HG03135 (cell line): ENCODE data around the gene KRTAP10-8.
"Not testable (repeated sequence)": the region's sequence is repeated elsewhere in the genome, so short reads cannot be mapped to it uniquely, and the experiment has no call there.

Source experiments
- ATAC-seq: cut with Tn5 transposase; IDR thresholded peaks from one replicate; pipeline ENCODE4 v1.9.1; 2021; ENCODE audit warnings: mild to moderate bottlenecking, moderate library complexity; ENCODE audit not compliant: unreplicated experiment

Gene KRTAP10-8

DNA sequence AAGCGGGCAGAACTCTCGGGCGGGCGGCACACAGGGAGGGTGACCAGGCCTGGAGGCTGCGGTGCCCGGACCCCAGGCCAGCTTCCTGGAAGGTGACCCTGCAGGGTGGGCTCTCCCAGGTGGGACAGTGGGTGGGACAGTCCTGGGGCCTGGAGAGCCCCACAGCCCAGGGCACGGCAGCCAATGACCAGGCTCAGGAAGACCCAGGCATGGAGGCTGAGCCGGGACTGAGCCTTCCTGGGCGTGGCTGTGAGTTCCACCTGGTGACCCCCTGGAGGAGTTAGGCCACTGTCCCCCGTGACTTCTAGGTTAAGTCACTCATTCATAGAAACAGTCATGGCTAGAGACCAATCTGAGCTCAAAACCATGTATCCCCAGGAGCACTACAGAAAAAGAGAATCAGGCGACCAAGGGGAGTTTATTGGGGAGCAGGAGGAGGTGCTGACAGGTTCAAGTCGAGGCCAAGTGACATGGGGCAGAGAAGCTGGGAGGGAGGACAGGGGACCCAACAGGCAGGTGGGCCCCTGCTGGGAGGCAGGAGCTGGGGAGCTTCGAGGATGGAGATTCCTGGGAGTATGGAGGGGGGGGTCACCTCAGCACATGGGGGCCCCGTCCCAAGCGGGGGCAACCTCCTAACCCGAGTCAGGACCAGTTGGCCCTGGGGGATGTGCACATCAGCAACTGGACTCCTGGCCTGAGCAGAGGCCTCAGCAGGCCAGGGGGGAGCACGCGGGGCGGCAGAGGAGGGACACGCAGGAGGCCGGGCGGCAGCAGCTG, 32.6 kb upstream of the KRTAP10-8 start:
- ATAC-seq = no peak

DNA sequence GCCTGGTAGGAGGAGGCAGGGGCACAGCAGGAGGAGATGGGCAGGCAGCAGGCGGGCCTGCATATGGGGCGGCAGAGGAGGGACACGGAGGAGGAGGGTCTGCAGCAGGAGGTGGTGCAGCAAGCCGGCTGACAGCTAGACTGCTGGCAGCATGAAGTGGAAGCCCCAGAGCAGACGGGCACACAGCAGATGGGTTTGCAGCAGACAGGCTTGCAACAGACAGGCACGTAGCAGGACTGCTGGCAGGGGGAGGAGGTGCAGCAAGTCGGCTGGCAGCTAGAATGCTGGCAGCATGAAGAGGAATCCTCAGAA, 32.1 kb upstream of the KRTAP10-8 start:
- ATAC-seq = no peak

DNA sequence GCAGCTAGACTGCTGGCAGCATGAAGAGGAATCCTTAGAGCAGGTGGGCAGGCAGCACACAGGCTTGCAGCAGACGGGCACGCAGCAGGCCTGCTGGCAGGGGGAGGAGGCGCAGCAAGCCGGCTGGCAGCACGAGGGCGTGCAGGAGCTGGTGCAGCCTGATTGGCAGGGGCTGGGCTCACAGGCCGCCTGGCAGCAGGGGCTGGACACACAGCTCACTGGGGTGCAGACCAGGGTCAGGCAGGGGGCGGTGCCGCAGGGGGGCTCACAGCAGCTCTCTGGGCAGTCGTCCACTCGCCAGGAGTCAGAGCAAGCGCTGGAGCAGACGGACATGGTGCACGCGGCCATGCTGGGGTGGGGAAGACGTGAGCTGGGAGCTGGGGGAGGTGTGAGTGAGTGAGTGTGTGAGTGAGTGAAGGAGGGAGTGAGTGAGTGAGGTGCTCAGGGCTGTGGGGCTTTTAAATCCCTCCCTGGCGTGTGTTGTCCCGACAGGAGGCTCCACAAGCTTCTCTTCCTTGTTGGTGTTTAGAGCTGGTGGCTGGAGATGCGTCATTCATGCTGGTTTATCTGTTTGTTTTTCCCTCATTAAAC, 31.6 kb upstream of the KRTAP10-8 start, which contains the start of gene KRTAP10-5:
Gene KRTAP10-5 (minus strand): TSS at position 374 of the 591 bp plus-strand sequence. CDS start 26 bp downstream, at position 348.
- not testable (repeated sequence) for ATAC-seq

- ATAC-seq = no peak
Measured at GRCh38 chr21:44581158-44581557, 30.7 kb upstream of the KRTAP10-8 start.

DNA sequence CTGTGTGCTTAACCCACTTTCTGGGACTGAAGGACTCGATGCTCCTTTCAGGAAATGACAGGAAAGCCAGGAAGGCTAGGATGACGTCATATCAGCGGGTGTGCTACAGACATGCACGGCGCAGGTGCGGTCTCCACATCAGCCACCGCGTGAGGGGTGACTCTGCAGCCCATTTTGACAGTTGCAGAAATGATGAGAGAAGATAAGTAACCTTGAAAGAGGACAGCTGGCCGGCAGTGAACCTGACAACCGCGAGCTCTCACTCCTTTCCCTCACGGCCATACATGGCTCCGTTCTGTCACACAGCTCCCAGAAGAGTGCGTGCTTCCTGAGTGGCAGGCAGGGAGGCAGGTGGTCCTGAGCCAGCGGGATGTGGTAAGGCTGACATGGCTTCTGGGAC, 29.8 kb upstream of the KRTAP10-8 start:
- ATAC-seq = no peak

DNA sequence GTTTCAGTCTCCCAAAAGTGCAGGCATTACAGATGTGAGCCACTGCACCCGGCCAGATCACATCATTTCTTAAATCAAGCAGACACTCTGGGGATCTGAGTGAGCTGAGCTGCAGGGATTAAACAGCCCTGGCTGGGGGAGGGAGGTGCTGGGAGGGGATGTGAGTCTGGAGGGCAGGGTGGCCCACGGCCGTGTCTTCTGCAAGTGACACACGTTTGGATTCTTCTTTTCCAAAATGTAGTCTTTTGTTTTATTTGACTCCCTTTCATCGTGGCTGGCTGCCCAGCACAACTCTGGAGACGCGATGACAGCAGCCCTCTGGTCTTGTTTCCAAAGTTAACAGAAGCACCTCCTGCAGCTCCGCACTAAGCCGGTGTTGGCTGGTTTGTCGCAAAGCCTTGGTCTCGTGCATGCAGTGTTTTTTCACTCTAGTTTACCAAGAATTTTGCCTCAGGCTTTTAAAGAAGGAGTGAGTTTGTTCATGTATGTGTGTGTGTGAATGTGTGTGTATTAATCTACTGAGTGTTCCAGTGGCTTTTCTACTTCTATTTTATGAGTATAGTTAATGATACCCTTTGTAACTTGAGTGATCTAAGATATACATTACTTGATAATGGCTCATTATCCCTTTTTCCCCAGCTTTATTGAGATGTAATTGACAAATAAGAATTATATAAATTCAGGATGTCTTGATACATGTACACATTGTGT, 28.6 kb upstream of the KRTAP10-8 start:
- no peak for ATAC-seq

DNA sequence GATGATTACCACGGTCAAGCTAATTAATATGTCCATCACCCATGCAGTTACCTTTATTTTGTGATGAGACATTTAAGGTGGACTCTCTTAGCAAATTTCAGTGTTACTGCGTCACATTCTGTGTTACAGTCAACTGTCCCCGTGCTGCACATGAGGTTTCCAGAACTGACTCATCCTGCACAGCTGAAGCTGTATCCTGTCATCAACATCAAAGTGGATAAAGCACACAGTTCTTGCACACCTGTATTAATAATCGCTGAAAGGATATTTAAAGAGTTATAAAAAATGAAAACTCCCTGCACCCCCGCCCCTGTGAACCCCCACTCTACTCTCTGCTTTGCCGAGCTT, 28.1 kb upstream of the KRTAP10-8 start:
- no peak for ATAC-seq

DNA sequence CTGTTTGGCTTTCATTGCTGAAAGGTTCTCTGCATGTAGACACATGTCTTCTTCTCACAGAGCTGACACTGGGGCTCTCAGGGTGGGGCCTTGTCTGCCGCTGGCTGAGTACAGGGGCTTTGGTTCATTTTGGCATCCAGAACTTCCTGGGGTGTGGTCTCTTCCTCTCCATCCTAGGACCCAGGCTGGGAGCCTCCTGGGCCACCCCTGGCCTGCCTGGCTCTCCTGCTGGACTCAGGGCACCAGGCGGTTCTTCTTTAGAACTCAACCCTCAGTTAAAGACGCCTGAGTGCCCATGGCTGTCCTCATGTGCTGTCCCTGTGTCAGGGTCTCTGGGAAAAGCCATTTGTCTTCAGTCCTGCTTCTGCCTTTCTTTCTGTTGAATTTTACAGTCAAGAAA, 26.0 kb upstream of the KRTAP10-8 start:
- ATAC-seq = no peak

- no peak for ATAC-seq
Measured at GRCh38 chr21:44589094-44589493, 22.8 kb upstream of the KRTAP10-8 start.

GRCh38 chr21:44589586-44590305, 22.1 kb upstream of the KRTAP10-8 start:
- ATAC-seq = no peak

- ATAC-seq = no peak
Measured at GRCh38 chr21:44590311-44590721, 21.6 kb upstream of the KRTAP10-8 start.

GRCh38 chr21:44590897-44591800, 20.7 kb upstream of the KRTAP10-8 start:
- not testable (repeated sequence) for ATAC-seq

- not testable (repeated sequence) for ATAC-seq
Measured at GRCh38 chr21:44591801-44592130, 20.1 kb upstream of the KRTAP10-8 start.

GRCh38 chr21:44592446-44593311, 19.2 kb upstream of the KRTAP10-8 start, which contains the start of gene KRTAP10-6:
TSS of gene KRTAP10-6 (minus strand) at chr21:44592505. CDS start at chr21:44592484, 21 bp downstream.
- ATAC-seq = no peak

DNA sequence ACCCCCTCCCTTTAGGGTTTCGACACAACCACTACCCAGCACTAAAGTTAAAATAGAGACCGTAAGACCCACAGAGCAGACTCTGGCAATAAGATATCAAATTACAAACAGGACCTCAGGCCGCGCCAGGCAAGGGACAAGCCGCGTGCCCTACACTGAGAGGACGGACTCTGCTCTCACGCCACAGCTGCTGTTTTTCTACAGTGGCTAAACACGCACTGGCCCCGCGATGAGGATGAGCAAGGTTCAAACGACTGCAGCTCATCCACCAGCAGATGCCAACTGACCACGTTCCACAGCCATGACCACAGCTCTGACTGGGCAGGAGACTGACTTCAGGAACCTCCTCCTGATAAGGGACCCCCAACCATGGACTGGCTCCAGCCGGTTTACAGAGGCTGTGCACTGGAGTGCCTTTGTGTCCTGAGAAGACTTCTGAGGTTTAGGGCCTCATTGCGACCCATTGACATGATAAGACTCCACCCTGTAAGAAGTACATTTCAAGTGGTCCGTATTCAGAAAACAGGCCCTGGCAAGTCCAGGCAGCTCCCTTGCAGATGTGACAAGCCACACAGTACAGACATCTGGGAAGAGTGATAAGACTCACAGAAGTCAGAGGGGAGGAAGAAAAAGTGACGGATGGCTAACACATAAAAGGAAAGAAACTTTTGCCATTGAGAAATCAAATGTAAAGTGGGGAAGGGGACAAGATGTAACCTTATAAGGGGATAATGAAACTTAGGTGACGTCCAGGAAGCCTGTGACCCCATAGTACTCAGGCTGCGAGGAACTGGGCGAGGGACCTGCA, 18.1 kb upstream of the KRTAP10-8 start:
- no peak for ATAC-seq

DNA sequence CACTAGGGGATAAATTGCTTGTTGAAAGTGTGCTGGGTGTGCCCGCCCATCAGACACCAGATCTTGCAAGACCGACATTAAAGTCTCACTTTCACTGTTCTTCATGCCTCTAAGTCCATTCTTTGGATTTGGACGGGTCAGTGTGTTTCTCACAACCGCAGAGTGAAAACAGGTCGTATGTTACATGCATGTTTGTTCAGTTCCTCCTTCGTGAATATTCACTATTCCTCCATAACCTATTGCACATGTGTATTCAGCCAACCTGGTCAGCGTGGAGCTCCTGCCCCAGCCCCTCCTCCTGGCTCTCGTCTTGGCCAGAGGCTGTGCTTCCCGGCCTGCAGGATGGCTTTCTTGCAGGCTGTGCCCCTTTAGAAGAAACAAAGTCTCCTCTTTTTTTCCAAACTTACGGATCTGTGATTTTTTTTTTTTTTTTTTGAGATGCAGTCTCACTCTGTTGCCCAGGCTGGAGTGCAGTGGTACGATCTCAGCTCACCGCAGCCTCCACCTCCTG, 17.4 kb upstream of the KRTAP10-8 start:
- ATAC-seq = no peak

DNA sequence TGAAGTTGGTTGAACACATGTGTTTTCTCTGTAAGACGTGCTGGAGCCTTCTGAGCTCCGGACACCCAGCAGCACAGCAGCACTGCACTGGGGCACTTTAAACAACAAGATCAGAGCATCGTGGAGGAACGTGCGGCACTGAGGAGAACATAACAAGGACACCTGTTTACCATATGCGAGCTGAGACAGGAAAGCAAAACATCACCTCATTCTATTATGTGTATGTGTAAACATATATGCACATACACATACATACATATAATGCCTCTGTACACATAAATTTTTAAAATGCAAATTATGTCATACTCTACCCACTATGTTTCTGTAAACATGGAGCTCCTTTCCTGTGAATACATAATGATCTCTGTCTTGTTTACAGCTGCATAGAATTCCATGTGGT, 16.4 kb upstream of the KRTAP10-8 start:
- ATAC-seq = no peak

DNA sequence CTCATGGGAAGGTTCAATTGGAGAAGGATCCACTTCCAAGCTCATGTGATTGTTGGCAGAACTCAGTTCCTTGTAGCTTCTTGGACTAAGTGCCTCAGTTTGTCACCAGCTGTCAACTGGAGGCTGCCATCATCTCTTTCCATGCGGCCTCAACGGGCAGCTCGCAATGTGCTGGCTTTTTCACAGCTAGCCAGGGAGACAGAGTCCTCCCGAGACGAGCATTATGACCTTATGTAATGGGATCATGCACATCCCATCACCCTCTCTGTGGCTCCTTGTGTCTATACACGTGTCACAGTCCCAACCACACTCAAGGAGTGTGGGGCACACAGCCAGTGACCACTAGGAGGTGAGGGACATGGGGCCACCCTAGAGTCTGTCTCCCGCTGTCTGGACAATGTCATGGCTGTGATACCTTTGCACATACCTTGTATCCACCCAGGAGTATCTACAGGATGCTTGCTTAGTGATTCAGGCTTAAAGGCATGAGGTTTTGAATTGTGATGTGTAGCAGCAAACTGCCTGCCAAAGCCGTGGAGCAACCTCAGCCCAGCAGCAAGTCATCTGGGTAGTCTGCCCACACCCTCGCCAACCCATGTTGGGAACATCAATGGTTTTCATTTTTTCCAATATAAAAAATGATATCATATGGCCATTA, 15.7 kb upstream of the KRTAP10-8 start:
- ATAC-seq = no peak
